Caco-2 (cell line): ENCODE results near the gene APOL5. TPM values are rescaled to one million over a fixed set of nuclear protein-coding genes. Genes with fewer than 3 reads are reported as not detected.
A peak's percentile ranks its signal among the peaks of the same experiment; 100 is the strongest.

ENCODE experiments used
- BruUV-seq: library from RNA; stranded (reverse); fragments of 400-500 nt; replicated peaks from 2 replicates; lab custom pipeline; 2021; lab: Mats Ljungman, UMichigan
- CTCF ChIA-PET: fragments of 300-600 bp; sonication (Branson Sonifier 250); formaldehyde crosslinking; loops from one replicate; lab custom pipeline; 2022; ENCODE audit warnings: antibody characterized with exemption; lab: Charles Lee
- POLR2A ChIA-PET: fragments of 300-600 bp; sonication (Branson Sonifier 250); formaldehyde crosslinking; loops from one replicate; lab custom pipeline; 2022; ENCODE audit warnings: antibody characterized with exemption; lab: Charles Lee
- DNase-seq, 2 experiments: peaks; one replicate each; pipeline versions ENCODE4 v3.0.0 to v3.0.0-alpha.2; 2020 to 2022
- H3K27me3 ChIP-seq: replicated peaks from 2 replicates; pipeline ENCODE4 v1.6.0; 2011; ENCODE audit warnings: low read length; ENCODE audit not compliant: control insufficient read depth, insufficient read depth
- H3K36me3 ChIP-seq: 2 replicates; pipeline ENCODE4 v1.5.1; 2011; ENCODE audit warnings: low read length; ENCODE audit not compliant: control insufficient read depth, insufficient read depth
- H3K4me1 ChIP-seq: fragments of 250-450 bp; sonication (Bioruptor Pico); 2 replicates; pipeline ENCODE4 v1.5.1; 2020; ENCODE audit warnings: mild to moderate bottlenecking
- H3K4me3 ChIP-seq: 2 replicates; pipeline ENCODE4 v1.5.1; 2011; ENCODE audit warnings: low read depth, mild to moderate bottlenecking, control low read depth, low read length
- H3K9me3 ChIP-seq: fragments of 250-450 bp; sonication (Bioruptor Pico); 2 replicates; pipeline ENCODE4 v1.5.1; 2020; ENCODE audit warnings: mild to moderate bottlenecking, moderate library complexity
- H3K27ac Mint-ChIP-seq: one replicate; pipeline ENCODE4 v1.8.0; 2022; ENCODE audit warnings: mixed read lengths; ENCODE audit not compliant: unreplicated experiment
- H3K27me3 Mint-ChIP-seq: one replicate; pipeline ENCODE4 v1.8.0; 2022; ENCODE audit warnings: mixed read lengths; ENCODE audit not compliant: insufficient read depth, unreplicated experiment
- H3K36me3 Mint-ChIP-seq: one replicate; pipeline ENCODE4 v1.8.0; 2022; ENCODE audit warnings: mild to moderate bottlenecking, mixed read lengths; ENCODE audit not compliant: insufficient read depth, unreplicated experiment
- H3K4me1 Mint-ChIP-seq: one replicate; pipeline ENCODE4 v1.8.0; 2022; ENCODE audit warnings: low read depth, mixed read lengths; ENCODE audit not compliant: unreplicated experiment
- H3K4me3 Mint-ChIP-seq: one replicate; pipeline ENCODE4 v1.8.0; 2022; ENCODE audit warnings: mild to moderate bottlenecking, moderate library complexity, mixed read lengths; ENCODE audit not compliant: unreplicated experiment
- H3K9me3 Mint-ChIP-seq: one replicate; pipeline ENCODE4 v1.8.0; 2022; ENCODE audit warnings: mixed read lengths; ENCODE audit not compliant: unreplicated experiment
- CTCF ChIP-seq, 2 experiments: fragments of 200-600 bp in 1 of 2; IDR thresholded peaks; 1 replicate in 1 of 2; 2 replicates in 1 of 2; pipeline versions ENCODE4 v1.5.1 to v1.8.0; 2011 to 2022; ENCODE audit warnings: antibody characterized with exemption in 1 of 2, control low read depth in 1 of 2, inconsistent platforms in 1 of 2, low read depth in 1 of 2, low read length in 1 of 2, mild to moderate bottlenecking in 1 of 2, moderate library complexity in 1 of 2; ENCODE audit not compliant: insufficient read depth in 1 of 2, severe bottlenecking in 1 of 2, unreplicated experiment in 1 of 2
- intact Hi-C: fragments of 100-400 bp; cut with micrococcal nuclease; formaldehyde crosslinking; loops from one replicate; pipeline ENCODE4 v1.10.0; 2022; ENCODE audit not compliant: unreplicated experiment
- total RNA-seq: library from RNA; stranded (reverse); gene quantifications from 2 replicates; pipeline ENCODE4 v1.2.3, GENCODE V29; 2022

APOL5 gene
- total RNA-seq, 1 experiment from 2014 or later, result not detected

GRCh38 chr22:35728639-35729308 is 11.1 kb downstream of the APOL5 start:
- Histone ChIP-seq H3K9me3 (no peaks in the 10 kb centered on the region), H3K4me1 (no peaks in the 10 kb centered on the region), H3K4me3 (no peak overlapping the region), H3K27me3 (no peaks in the 10 kb centered on the region), H3K36me3 (no peaks in the 10 kb centered on the region)
- no peak for TF ChIP-seq CTCF (IDR thresholded peaks at IDR 0.05; ENCODE audit: insufficient read depth in 1 of 2, low read depth in 1 of 2, low read length in 1 of 2, severe bottlenecking in 1 of 2, unreplicated experiment in 1 of 2)
- no peaks in the 10 kb centered on the region for H3K9me3 Mint-ChIP-seq
- ChIA-PET POLR2A (no interaction called here), CTCF (no interaction called here)
- peaks cover 23% of the 10 kb centered on the region for H3K36me3 Mint-ChIP-seq
- H3K4me3 Mint-ChIP-seq, result no peak overlapping the region
- no peaks in the 10 kb centered on the region for H3K27me3 Mint-ChIP-seq
- no peak for DNase-seq
- H3K4me1 Mint-ChIP-seq, result no peaks in the 10 kb centered on the region
- H3K27ac Mint-ChIP-seq, result no peak overlapping the region
- intact Hi-C loops, result no loop called here
- no TSS peak for BruUV-seq

GRCh38 chr22:35729309-35729698 is 11.6 kb downstream of the APOL5 start:
- ChIA-PET CTCF (no interaction called here), POLR2A (no interaction called here)
- H3K27me3 Mint-ChIP-seq, result no peaks in the 10 kb centered on the region
- no TSS peak for BruUV-seq
- no peaks in the 10 kb centered on the region for H3K4me1 ChIP-seq
- H3K36me3 ChIP-seq, result no peaks in the 10 kb centered on the region
- no peak overlapping the region for H3K4me3 Mint-ChIP-seq
- H3K27me3 ChIP-seq, result no peaks in the 10 kb centered on the region
- H3K36me3 Mint-ChIP-seq, result peaks cover 23% of the 10 kb centered on the region
- no peak for TF ChIP-seq CTCF (IDR thresholded peaks at IDR 0.05; ENCODE audit: insufficient read depth in 1 of 2, low read depth in 1 of 2, low read length in 1 of 2, severe bottlenecking in 1 of 2, unreplicated experiment in 1 of 2)
- H3K4me3 ChIP-seq, result no peak overlapping the region
- no peaks in the 10 kb centered on the region for H3K9me3 Mint-ChIP-seq
- no peaks in the 10 kb centered on the region for H3K9me3 ChIP-seq
- no peaks in the 10 kb centered on the region for H3K4me1 Mint-ChIP-seq
- no peak for DNase-seq
- intact Hi-C loops, result no loop called here
- H3K27ac Mint-ChIP-seq, result no peak overlapping the region

GRCh38 chr22:35731321-35731720 is 13.6 kb downstream of the APOL5 start:
- no peaks in the 10 kb centered on the region for H3K4me1 Mint-ChIP-seq
- no peak for DNase-seq
- BruUV-seq, result no TSS peak
- Histone ChIP-seq H3K9me3 (no peaks in the 10 kb centered on the region), H3K4me3 (no peak overlapping the region), H3K27me3 (no peaks in the 10 kb centered on the region), H3K36me3 (no peaks in the 10 kb centered on the region), H3K4me1 (no peaks in the 10 kb centered on the region)
- POLR2A ChIA-PET, result no interaction called here
- CTCF ChIA-PET, result no interaction called here
- H3K27me3 Mint-ChIP-seq, result no peaks in the 10 kb centered on the region
- no peaks in the 10 kb centered on the region for H3K9me3 Mint-ChIP-seq
- H3K36me3 Mint-ChIP-seq, result peaks cover 23% of the 10 kb centered on the region
- intact Hi-C loops, result loop anchor here (10.0 kb wide), 1 partner anchor 393 kb away; no protein-coding TSS in a partner anchor
- H3K4me3 Mint-ChIP-seq, result no peak overlapping the region
- TF ChIP-seq CTCF (IDR thresholded peaks at IDR 0.05; ENCODE audit: insufficient read depth in 1 of 2, low read depth in 1 of 2, low read length in 1 of 2, severe bottlenecking in 1 of 2, unreplicated experiment in 1 of 2), result no peak
- peak overlapping the region; percentile 37 for H3K27ac Mint-ChIP-seq
